Measurements from ENCODE around the gene NADSYN1.

- TF ChIP-seq CTCF (IDR thresholded peaks at IDR 0.05) (no peak), POLR2AphosphoS5 (IDR thresholded peaks at IDR 0.05) (no peak)
These were observed 12.1 kb downstream of the NADSYN1 start for GRCh38 chr11:71465054-71465453.

All from stomach (tissue), 4 donors.